GM18507 (cell line): ENCODE results near the gene POU2F1.

Experiments used
- DNase-seq: peaks from one replicate; pipeline ENCODE4 v3.0.0; 2011; ENCODE audit warnings: low read depth; ENCODE audit not compliant: insufficient read length; ENCODE audit errors: extremely low spot score
- FAIRE-seq: peaks from 2 replicates; lab custom pipeline; 2011; peaks lifted over from hg19 to GRCh38; lab: Jason Lieb, UNC

The POU2F1 gene

DNA sequence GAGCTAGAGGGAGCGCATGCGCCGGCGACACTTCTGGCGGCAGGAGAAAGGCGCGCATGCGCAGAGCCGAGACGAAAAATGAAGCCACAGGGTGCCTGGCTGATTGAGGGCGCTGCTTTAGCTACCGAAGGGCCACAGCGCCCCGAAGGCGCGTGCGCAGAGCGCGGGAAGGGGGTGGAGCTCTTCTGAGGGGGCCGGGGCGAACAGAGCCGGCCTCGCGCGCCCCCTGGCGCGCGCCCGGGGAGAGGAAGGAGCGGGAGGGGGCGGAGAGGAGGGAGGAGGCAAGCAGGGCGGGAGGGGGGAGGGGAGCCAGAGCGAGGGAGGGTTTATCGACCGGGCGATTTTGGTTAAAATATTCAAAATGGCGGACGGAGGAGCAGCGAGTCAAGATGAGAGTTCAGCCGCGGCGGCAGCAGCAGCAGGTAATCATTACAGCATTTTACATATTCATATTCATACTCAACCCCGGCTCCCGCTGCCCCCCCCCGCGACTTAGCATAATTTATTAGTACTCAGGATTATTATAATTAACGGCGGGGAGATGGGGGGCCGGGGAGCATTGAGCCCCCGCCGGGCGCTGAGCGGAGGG is at the start of gene POU2F1:
Gene POU2F1, plus strand, starts transcription at position 350 of the 589 bp plus-strand sequence. Its CDS starts 12 bp downstream, at position 362.
- DNase-seq (peak; percentile 78), FAIRE-seq (peak; percentile 99)

DNA sequence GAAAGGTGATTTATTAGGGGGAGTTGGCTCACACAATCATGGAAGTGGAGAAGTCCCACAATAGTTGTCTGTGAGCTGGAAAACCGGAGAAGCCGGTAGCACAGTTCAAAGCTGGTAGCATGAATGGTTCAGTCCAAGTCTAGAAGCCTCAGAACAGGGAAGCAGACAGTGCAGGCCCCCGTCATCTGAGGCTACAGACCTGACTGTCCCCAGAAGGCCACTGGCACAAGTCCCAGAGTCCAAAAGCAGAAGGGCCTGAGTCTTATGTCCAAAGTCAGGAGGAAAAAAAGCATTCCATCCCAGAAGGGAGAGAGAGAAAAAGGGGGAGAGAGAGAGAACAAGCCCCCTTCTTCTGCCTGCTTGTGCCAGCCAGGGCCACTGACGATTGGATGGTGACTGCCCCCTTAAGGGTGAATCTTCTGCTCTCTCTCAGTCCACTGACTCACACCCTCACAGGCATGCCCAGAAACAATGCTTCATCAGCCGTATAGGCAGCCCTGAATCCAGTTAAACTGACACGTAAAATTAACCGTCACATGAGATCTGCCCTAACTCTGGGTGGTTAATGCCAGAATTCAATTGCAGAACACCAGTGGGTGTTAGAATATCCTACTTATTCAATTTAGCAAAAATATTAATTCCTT is 49.3 kb upstream of the POU2F1 start:
- FAIRE-seq = no peak
- no peak for DNase-seq

DNA sequence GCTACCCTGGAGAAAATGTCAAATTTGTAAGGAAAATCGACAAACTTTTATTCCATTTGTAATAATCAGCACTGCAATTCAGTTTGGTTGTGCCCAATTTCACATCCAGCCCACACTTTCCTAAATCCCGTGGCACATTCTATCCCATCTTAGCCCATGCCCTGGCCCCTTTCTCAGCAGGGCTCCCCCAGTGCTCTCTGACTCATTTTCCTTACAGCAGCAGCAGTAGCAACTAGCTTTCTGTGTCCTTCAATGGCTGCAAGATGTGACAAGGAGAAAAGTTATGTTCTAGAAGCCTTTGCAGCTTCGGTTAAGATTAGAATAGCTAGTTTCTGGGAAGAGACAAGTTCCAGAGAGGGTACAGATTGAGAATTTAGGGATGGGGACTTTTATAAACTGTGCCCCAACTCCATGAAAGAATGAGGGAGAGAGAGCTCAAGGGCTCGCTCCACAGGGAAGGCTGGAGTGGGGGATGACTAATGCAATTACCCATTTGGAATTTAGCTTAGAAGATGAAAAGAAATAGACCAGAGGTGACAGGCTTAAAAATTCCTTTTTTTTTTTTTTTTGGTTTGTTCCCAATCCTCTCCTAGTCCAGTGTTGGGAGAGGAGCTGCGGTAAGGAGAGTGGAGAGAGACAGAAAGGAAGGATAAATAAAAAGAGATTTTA is 47.0 kb upstream of the POU2F1 start:
- no peak for DNase-seq

DNA sequence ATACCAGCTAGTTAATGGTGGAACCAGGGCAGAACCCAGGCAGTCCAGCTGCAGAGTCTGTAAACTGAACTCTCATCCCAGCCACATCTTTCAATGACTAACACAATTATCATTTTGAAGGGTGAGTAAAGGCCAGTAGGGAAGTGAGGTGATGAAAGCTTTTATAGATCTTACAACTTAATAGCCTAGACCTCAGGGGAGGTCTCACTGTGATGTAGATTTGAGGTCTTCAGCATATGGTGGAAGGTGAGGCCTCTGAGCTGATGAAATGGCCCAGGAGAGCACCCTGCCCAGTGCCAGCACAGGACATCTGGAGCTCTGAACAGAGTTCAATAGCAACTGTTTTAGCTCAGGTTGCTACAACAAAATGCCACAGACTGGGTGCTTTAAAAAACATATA is 44.8 kb upstream of the POU2F1 start:
- FAIRE-seq = no peak
- DNase-seq = no peak

More for the DNA sequence above, 47.0 kb upstream of the POU2F1 start:
- FAIRE-seq = no peak

DNA sequence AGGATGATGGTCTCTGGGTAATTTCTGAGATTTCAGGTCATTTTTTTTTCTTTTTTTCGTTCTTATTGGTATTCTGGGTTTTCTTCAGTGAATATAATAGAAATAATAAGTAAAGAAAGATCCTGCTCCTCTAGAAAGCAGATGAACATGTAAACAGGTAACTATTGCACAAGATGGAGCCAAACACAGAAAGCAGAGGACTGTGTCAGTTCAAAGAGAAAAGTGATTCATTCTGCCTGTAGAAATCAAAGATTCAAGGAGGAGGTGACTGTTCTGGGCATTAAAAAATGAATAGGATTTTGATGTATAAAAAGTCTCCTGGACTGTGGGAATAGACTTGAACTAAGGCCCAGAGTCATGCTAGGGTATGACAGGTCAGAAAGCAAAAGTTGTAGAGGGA is 41.9 kb upstream of the POU2F1 start:
- FAIRE-seq = no peak

DNA sequence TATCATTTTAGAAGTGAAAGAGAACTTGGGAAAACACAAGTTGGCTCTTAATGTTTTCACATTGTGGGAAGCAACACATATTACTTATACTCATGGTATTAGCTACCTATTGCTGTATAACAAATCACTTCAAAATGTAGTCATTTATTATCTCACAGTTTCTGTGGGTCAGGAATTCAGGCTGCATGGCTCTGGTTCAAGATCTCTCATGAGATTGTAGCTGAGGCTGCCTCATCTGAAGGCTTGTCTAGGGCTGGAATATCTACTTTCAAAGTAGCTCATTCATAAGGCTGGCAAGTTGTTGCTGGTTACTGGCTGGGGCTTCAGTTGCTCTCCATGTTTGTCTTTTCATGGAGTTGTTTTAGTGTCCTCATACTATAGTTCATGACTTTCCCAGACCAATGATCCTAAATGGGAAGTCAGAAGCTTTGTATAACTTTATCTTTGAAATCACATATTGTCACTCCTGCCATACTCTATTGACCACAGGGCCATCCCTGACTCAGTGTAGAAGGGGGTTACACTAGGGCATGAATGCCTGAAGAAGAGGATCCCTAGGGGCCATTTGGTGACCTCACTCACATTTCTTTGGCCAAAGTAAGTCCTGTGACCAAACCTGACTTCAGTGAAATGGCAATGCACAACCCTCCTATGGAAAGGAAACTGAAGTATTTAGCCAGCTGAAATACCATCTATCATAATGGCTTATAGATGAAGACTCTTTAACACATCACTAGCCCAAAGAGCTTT is 37.9 kb upstream of the POU2F1 start:
- FAIRE-seq (no peak), DNase-seq (no peak)

More for the DNA sequence above, 41.9 kb upstream of the POU2F1 start:
- DNase-seq = no peak

DNA sequence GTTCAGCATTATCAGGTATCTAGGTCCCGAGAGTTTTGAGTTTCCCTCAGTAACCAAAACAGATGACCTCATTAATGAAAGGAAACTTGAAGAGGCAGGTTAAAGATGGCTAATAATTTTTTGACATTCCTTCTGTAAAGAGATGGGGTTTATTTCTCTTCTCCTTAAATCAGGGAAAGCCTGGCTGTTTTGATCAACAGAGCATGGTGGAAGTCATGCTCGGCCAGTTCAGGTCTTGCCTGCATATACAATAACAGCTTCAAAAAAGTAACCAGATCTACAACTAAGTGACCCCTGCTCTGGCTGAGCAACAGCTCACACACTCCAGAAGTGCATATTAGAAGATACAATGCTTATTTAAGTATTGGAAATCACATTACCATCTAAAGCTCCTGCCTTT is 36.6 kb upstream of the POU2F1 start:
- DNase-seq (no peak), FAIRE-seq (no peak)

DNA sequence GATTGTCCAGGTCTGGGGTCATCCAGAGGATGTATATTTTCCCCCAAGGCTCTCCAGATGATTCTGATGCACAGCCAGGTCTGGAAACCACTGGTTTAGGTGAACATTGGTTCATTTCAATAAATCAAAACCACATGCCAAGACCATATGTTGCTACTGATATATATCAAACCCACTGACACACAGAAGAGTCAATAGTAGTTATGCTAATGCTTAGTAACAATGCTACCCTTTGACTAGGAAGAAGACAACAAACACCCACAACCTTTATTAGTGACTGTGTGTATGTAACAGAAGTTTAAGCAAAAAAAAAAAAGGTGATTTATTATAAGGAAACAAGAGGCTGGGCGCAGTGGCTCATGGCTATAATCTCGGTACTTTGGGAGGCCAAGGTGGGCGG is 35.6 kb upstream of the POU2F1 start:
- DNase-seq (no peak), FAIRE-seq (no peak)

DNA sequence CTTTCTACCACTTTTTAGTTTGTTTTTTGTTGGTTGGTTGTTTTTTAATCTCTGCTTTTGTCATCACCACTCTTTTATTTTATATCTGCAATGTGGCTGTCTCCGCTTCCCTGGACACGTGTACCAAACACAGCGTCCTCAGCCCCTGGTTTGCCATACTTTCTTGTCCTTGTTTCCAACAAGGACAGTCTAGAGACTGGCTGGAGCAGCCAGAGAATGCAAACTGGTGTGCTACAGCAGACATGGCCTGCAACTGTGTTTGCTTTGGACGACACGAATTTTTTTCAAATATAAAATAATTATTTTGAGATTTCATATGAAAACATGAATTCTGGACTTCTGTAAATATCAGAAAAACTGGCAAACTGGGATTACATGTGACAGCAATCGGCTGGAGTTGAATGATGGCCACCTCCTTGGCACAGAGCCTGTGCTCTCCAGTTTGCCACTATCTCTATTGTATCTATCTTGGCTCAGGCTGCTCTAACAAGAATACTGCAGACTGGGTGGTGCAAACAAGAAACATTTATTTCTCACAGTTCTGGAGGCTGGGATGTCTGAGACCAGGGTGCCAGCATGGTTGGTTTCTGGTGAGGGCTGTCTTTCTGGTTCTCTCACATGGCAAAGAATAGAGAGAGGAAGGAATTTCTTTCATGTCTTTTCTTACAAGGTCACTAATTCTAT is 34.6 kb upstream of the POU2F1 start:
- no peak for DNase-seq
- no peak for FAIRE-seq

DNA sequence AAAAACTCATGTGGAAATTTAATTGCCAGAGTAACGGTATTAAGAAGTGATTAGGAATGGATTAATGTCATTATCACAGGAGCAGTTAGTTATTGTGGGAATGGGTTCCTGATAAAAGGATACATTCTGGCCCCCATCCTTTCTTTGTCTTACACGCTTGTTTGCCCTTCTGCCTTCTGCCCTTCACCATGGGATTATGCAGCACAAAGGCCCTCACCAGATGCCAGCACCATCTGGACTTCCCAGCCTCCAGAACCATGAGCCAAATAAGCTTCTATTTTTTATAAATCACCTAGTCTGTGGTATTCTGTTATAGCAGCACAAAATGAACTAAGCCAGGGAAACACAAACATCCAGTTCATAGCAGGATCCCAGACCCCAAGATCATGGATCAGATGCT is 33.9 kb upstream of the POU2F1 start:
- FAIRE-seq = no peak
- no peak for DNase-seq

DNA sequence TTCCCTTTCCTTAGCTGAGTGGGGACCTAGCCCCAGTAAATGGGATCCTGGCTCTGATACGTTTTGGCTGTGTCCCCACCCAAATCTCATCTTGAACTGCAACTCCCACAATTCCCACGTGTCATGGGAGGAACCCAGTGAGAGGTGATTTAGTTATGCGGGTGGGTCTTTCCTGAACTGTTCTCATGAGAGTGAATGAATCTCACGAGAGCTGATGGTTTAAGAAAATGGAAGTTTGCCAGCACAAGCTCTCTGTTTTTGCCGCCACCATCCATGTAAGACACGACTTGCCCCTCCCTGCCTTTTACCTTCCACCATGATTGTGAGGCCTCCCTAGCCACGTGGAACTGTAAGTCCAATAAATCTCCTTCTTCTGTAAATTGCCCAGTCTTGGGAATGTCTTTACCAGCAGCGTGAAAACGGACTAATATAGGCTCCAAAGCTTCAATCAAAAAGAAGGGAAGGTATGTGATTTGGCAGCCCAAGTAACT is 29.9 kb upstream of the POU2F1 start:
- no peak for DNase-seq
- no peak for FAIRE-seq

DNA sequence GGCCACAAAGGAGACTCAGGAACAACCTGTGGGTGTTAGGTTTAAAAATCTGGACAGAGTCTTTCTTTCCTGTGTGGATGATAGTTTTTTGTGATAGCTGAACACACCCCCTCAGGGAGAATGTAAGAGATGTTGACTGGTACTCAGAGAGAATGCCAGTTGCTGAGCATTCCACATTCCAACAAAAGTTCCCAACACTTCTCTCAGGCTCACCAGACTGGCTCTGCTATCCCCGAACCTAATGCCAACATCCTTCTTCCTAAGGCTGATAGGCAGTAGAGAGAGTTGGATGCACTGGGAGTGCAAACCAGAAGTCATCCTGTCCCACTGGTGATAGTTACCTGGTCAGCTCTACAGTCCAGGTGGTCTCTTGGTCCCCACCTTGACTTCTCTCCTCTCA is 28.7 kb upstream of the POU2F1 start:
- no peak for FAIRE-seq
- DNase-seq = no peak

DNA sequence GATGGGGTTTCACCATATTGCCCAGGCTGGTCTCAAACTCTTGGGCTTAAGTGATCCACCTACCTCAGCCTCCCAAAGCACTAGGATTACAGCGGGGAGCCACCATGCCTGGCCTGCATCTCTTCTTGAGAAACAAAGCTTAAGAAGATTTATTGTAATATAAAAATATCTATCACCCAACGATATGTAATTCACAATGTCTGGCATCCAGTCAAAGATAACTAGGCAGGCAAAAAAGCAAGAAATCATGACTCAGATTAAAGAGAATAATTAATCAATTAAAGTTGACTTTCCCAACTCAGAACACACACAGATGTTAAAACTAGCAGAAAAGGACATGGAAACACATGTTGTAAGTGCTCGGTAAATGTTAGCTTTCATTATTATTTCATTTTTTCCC is 26.5 kb upstream of the POU2F1 start:
- DNase-seq (no peak), FAIRE-seq (no peak)

DNA sequence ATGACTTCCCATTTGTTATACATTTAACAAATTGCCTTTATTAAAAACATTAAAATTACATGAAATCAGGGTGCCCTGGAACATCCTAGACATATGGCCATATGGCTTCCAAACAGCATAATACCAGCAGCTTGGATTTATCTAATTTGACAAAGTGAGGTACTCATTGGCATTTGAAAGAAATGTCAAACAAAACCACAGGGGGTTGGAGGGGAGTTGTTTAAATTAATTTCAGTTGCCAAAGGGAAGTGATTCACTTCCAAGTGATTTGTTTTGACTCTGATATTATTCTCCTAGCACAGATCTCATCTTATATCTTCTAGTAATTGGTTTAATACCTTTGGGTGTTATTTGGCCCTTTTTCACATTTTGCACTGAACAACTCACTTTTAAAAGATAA is 24.5 kb upstream of the POU2F1 start:
- DNase-seq (no peak), FAIRE-seq (no peak)

DNA sequence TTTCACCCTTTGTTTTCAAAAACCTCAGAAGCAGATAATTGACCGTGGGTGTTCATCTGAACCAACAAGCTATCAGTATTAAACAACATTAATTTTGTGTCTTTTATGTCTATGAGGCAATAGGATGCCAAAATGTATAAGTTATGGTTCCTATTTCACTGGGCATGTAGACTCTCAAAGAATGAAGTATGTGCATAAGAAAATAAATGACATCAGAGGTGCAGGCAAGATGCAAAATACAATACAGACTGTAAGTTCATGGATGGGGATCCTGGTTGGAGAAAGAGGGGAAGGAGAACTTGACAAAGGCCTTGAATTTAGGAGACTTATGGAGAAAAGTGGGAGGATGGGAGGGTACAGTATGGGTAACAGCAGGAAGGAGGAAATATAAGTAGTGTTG is 23.4 kb upstream of the POU2F1 start:
- DNase-seq = no peak

DNA sequence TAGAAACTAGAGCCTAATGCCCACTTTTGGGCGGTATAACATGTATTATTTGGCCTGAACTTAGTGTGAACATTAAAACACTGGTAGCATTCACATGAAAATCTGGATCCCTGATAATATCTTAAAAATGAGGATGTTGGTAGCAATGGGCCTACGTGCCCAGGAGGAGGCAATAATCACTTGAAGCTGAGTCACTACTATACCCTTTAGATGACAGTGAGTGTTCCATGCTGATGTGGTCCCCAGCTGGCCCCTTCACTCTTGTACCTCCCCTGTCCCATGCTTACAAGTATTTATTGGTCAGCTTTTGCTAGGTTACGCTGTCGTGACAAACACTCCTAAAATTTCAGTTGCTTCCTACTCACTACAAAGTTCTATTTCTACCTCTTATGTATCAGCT is 23.0 kb upstream of the POU2F1 start:
- DNase-seq (no peak), FAIRE-seq (no peak)

More for the DNA sequence above, 23.4 kb upstream of the POU2F1 start:
- FAIRE-seq = no peak

DNA sequence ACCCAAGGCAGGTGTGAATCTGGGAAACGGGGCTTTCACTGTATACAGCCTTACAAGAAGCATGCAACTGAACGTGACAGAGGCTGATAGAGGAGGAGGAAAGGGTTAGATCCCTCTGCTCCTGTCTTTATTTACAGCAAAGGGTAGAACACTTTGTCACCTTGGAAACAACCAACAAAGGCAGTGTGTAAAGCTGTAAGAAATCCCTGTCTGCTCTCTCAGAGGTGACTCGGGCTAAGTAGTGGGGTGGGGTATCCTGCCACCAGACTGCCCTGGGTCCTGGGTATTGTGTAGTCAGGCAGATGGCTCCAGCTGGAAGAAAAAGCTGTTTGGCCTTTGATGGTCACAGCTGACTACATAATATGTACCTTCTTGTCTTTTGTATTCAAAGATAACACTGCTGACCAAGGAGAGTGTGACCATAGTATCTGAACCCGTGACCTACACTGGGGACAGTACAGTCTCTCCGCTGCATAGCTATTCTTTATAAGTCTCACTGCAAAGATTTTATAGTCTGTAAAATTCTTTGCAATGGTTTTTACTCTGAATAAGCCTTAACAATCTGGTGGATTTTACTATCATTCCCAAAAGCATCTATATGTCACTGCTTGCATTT is 22.1 kb upstream of the POU2F1 start:
- FAIRE-seq (no peak), DNase-seq (no peak)

DNA sequence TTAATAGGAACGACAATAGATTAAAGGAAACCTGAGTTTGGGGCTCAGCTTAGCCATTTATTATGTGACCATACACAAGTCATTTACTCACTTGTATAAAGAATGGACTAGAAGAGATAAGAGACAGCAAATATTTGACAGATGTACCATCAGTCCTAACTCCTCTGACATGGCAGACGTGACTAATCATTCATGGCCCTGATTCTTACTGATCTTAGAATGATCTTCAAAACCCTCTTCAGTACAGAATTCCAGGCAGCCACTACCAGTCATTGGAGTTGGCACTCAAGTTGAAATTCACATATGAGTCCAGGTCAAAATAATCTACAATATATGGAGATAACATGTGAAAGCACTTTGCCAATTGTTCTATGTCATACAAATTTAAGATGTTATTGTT is 21.0 kb upstream of the POU2F1 start:
- FAIRE-seq = no peak

DNA sequence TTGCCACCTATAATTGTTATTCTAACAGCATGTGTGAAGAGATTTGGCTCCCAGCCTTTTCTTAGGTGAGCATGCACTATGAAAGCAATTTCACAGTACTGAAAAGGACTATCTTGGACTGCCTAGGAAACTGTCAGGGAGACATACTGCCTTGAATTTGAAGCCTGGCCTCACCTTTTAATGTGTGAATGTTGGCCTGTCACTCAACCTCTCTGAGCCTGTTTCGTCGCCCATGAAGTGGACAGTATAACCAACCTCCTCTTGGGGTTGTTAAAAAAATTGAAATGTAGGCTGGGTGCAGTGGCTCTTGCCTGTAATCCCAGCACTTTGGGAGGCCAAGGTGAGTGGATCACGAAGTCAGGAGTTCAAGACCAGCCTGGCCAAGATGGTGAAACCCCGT is 20.4 kb upstream of the POU2F1 start:
- FAIRE-seq (no peak), DNase-seq (no peak)

More for the DNA sequence above, 21.0 kb upstream of the POU2F1 start:
- no peak for DNase-seq
